Fibroblast of skin of right biceps (primary cell): ENCODE measurements around the gene NAALADL2.
A peak's percentile ranks its signal among the peaks of the same experiment; 100 is the strongest.
"Not testable (repeated sequence)": the region's sequence is repeated elsewhere in the genome, so short reads cannot be mapped to it uniquely, and the experiment has no call there.

Experiments used
- DNase-seq: peaks from one replicate; pipeline ENCODE4 v3.0.0-alpha.2; 2013

NAALADL2 gene

GRCh38 chr3:175729466-175729865 lies 870.3 kb downstream of the NAALADL2 start:
- peak; percentile 28 for DNase-seq

GRCh38 chr3:175731543-175731942 lies 872.4 kb downstream of the NAALADL2 start:
- no peak for DNase-seq

GRCh38 chr3:175732017-175732416 lies 872.9 kb downstream of the NAALADL2 start:
- DNase-seq: no peak

GRCh38 chr3:175735866-175736265 lies 876.7 kb downstream of the NAALADL2 start:
- DNase-seq: no peak

- peak; percentile 70 for DNase-seq
Observed at GRCh38 chr3:175737646-175738572, 878.8 kb downstream of the NAALADL2 start.

- peak; percentile 71 for DNase-seq
Observed at GRCh38 chr3:175741951-175742350, 882.8 kb downstream of the NAALADL2 start.

- peak; percentile 78 for DNase-seq
Observed at GRCh38 chr3:175743733-175744400, 884.7 kb downstream of the NAALADL2 start.

GRCh38 chr3:175746308-175746707 lies 887.2 kb downstream of the NAALADL2 start:
- no peak for DNase-seq

- peak; percentile 13 for DNase-seq
Observed at GRCh38 chr3:175748087-175748730, 889.1 kb downstream of the NAALADL2 start.

- no peak for DNase-seq
Observed at GRCh38 chr3:175749981-175750380, 890.8 kb downstream of the NAALADL2 start.

- no peak for DNase-seq
Observed at GRCh38 chr3:175751089-175751488, 892.0 kb downstream of the NAALADL2 start.

GRCh38 chr3:175763948-175764347 lies 904.8 kb downstream of the NAALADL2 start:
- no peak for DNase-seq

- DNase-seq: no peak
Observed at GRCh38 chr3:175764722-175765121, 905.6 kb downstream of the NAALADL2 start.

GRCh38 chr3:175770426-175770825 lies 911.3 kb downstream of the NAALADL2 start:
- no peak for DNase-seq

- DNase-seq: peak; percentile 14
Observed at GRCh38 chr3:175777495-175777894, 918.4 kb downstream of the NAALADL2 start.

GRCh38 chr3:175777965-175778364 lies 918.8 kb downstream of the NAALADL2 start:
- no peak for DNase-seq

GRCh38 chr3:175778994-175779393 lies 919.9 kb downstream of the NAALADL2 start:
- no peak for DNase-seq

GRCh38 chr3:175787109-175787508 lies 928.0 kb downstream of the NAALADL2 start:
- not testable (repeated sequence) for DNase-seq

- no peak for DNase-seq
Observed at GRCh38 chr3:175792245-175792644, 933.1 kb downstream of the NAALADL2 start.

- no peak for DNase-seq
Observed at GRCh38 chr3:175798326-175798725, 939.2 kb downstream of the NAALADL2 start.

- no peak for DNase-seq
Observed at GRCh38 chr3:175805825-175806224, 946.7 kb downstream of the NAALADL2 start.

- no peak for DNase-seq
Observed at GRCh38 chr3:175807175-175807574, 948.0 kb downstream of the NAALADL2 start.

- DNase-seq: no peak
Observed at GRCh38 chr3:175818811-175819464, 959.8 kb downstream of the NAALADL2 start.
